Bone marrow (tissue), 2 donors: ENCODE results near the gene RAB19.
"Not testable (repeated sequence)": the region's sequence is repeated elsewhere in the genome, so short reads cannot be mapped to it uniquely, and the experiment has no call there.

Source experiments
- DNase-seq, 2 donors: peaks; one replicate each; lab custom pipeline; 2025; lab: John Stamatoyannopoulos, UW

The RAB19 gene

DNA sequence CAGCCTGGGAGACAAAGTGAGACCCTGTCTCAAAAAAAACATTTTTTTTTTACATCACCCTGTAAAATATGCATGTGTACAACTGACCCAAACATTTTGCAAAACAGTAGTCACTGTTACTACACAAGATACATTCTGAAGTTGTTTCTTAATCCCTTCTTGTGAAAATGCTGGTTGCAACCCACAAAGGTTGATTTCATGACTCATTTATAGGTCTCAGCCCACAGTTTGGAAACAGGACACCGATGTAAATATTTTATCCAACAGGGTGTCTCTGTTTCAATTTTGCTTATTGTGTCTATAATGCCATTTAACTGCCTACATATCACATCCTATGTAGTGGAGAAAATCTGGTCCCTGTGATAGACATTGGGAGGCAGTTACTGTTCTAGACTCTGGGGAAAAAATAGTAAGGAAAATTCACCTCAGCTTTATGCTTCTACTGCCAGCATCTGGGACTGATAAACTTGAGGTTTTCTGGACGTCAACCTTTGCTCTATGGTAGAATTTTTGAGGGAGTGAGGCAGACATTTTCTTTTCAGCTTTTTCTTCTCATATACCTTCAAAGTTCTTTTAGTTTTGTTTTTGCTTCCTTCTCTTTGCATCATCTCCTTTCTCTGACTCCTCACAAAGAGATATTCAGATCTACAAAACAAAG is 1.6 kb upstream of the RAB19 start:
- DNase-seq, result no peak

DNA sequence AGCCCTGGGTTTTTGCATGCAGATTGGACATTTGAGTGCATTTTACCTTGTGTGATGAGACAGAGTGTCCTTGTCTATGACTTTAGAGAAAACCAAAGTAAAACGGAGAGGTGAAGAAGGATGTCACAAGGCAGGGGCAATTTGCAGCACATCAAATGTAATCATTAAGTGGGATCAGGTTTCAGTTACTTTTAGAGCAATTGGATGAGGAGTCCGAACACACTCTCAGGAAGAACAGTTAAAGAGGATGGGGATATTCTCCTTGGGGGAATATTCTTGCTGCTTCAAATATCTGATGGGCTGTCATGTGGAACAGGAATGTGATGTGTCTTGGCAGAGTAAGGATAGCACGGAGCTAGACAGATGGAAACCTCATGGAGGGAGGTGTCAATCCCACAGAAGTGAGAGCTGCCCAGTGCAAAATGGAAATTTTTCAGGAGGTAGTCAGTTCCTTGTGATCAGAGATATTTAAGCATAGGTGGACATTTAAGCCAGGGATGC is 757 bp downstream of the RAB19 start:
- DNase-seq, result no peak

DNA sequence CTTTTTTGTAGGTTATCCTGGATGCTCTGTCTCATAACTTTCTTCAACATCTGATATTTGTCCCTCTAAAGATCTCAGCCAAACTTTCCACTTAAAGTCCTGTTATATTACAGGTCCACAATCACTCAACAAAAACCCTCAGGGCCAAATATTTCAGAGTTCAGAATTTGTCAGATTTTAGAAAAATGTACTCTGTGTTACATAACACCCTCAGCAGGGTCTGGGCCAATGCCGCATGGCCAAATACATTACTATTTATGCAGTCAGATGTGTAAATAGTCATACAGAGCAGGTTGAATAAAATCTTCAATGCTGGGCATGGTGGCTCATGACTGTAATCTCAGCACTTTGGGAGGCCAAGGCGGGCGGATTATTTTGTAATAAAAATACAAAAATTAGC is 11.5 kb downstream of the RAB19 start:
- no peak for DNase-seq

DNA sequence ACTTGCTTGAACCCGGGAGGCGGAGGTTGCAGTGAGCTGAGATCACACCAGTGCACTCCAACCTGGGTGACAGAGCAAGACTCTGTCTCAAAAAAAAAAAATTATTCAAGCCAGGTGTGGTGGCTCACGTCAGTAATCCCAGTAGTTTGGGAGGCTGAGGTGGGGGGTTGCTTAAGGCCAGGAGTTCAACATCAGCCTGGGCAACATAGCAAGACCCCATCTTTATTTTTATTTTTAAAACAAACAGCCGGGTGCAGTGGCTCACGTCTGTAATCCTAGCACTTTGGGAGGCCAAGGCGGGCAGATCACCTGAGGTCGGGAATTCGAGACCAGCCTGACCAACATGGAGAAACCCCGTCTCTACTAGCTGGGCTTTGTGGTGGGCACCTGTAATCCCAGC is 12.0 kb downstream of the RAB19 start:
- not testable (repeated sequence) for DNase-seq

DNA sequence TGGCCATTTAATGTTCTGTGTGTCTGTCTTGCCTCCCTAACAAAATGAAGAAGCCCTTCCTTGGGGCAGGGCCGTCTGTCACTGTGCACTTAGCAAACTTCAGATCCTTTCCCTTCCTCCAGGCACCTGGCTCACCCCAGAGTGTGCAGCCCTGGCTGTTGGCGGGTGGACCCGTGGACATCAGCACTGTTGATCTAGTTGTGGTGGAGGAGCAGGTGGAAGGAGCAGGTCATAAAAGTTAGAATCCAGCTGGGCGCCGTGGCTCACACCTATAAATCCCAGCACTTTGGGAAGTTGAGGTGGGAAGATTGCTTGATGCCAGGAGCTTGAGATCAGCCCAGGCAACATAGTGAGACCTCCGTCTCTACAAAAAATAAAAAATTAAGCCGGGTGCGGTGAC is 12.7 kb downstream of the RAB19 start:
- DNase-seq, result no peak

DNA sequence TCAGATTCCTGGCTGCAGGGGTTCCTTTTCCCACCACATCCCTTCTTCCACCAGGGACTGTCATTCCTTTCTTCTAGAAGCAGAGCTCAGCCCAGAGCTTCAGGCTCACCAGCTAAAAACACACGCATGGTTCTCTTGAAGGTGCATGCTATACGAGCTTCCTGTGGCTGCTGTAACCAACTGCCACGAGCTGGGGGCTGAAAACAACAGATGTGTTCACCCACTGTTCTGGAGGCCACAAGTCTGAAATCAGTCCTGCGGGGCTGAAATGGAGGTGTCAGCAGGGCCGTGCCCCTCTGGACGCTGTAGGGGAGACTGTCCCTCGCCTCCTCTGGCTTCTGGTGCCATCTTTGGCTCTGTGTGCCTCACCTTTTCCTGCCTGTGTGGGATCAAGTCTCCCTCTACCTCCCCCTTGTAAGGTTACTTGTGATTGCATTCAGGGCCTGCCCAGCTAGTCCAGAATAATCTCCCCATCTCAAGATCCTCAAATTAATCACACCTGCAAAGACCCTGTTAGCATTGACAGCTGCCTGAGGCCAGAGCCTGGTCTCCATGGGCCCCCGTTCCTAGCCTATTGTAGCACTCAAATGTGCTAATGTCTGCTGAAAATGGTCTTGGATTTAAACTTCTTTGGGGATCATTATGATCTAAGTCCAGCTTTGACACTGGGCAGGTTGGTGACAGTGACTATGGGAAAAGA is 13.7 kb downstream of the RAB19 start:
- no peak for DNase-seq

DNA sequence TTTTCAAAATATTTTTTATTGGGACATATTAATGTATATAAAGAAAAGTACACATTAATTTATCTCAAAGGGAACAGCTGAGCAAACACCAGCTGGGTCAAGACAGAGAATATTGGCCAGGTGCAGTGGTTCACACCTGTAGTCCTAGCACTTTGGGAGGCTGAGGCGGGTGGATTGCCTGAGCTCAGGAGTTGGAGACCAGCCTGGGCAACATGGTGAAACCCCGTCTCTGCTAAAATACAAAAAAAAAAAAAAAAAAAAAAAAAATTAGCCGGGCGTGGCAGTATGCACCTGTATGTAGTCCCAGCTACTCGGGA is 14.3 kb downstream of the RAB19 start:
- not testable (repeated sequence) for DNase-seq

DNA sequence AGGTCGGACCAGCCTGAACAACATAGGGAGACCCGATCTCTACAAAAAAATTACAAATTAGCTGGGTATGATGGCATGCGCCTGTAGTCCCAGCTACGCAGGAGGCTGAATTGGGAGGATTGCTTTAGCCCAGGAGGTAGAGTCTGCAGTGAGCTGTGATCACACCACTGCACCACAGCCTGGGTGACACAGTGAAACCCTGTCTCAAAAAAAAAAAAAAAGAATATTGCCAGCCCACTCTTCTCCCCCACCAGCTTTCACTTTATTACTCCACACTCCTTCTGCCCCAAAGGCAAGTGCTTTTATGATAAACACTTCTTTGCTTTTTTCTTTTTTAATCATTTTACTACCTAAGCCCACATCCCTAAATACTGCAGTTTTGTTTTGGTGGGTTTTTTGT is 14.8 kb downstream of the RAB19 start:
- DNase-seq, result no peak

DNA sequence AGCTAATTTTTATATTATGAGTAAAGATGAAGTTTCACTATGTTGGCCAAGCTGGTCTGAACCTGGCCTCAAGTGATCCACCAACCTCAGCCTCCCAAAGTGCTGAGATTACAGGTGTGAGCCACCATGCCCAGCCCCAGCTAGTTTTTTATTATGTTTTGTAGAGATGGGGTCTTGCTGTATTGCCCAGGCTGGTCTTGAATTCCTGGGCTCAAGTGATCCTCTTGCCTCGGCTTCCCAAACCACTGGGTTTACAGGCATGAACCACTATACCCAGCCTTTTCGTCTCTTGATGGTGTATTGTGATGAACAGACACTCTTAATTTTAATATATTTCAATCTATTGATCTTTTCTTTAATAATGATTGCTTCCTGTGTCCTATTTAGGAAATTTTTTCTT is 17.7 kb downstream of the RAB19 start:
- DNase-seq, result no peak

DNA sequence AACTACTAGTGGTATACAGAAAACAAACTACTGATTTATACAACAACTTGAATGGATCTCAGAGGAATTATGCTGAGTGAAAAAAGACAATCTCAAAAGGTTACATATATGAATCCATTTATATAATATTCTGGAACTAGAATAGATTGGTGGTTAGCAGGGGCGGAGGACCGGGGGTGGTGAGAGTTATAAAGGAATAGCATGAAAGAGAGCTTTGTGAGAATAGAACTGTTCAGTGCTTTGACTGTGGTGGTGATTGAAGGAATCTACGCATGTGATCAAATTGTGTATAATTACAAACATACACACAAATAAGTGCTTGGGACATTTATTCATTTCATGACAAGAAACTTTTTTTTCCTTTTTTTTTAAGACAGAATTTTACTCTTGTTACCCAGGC is 19.6 kb downstream of the RAB19 start:
- DNase-seq, result no peak

DNA sequence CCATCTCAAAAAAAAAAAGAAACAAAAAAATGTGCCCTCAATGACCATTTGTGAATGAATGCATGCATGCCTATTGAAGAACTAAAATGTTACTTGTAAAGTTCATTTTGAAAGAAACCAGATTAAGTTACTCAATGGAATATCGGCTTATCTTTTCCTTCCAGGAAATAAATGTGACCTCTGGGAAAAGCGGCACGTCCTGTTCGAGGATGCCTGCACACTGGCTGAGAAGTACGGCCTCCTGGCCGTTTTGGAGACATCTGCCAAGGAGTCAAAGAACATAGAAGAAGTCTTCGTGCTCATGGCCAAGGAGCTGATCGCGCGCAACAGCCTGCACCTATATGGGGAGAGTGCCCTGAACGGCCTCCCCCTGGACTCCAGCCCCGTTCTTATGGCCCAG is 21.9 kb downstream of the RAB19 start:
- DNase-seq, result no peak

DNA sequence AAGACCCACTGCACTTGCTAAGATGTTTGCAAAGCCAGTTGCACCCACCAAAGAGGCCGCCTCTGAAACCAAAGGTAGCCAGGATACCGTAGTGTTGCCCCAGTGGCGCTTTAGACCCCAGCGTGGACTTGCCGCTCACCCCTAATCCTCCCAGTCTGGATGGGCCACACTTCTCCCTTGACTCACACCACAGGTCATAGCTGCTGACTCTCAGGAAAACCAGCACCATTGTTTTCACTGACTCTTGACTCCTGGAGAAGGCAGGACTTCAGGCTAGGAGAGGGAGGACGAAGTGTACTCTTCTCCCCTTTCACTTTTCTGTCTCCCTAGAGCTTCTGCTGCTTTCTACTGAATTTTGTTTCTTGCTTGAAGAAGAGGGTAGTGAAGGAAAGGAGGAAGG is 22.3 kb downstream of the RAB19 start:
- DNase-seq, result no peak

DNA sequence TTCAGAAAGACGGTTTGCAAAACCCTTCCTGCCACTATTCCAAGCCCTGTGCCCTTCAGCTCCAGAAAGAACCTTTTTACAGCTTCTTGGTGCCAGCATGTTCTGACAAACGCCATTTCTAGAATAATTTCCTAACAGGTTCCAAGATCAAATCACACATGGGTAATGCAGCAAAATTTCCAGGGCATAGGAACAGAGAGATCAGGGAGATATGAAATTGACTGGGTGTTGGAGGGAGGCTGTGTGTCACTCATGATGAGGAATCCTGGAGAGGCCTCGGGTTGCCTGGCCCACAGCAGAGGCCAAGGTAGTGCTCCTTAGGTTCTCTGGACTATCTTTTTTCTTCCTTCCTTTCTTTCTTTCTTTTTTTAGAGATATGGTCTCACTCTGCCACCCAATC is 29.5 kb downstream of the RAB19 start:
- no peak for DNase-seq

DNA sequence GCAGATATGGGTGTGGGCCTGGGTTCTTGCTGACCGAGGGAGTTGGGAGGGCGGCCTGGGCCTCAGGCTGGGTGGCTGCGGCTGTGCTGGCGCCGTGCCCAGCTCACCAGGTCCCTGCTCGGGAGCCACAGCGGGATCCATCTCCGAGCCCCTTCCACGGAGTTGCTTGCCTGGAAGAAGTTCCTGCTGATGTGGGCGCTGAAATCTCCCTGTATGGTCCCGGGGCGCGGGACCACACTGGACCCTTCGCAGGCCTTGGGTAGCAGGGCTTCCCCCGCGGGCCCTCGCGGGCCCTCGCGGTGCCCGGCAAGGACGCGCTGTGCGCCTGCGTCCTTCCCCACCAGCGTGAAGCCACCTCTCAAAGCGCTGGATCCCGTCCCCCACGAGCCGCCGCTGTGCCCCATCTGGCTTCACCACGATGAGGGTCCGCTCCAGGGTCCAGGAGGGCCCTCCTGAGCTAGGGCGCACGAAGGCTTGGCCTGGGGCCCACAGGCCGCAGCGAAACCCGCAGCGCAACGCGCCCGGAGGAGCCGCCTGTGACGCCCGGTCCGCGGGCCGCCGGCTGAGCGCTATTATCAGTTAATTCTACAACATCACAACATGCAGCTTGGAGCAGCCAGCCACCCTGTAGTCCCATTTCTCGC is 31.5 kb downstream of the RAB19 start:
- no peak for DNase-seq

DNA sequence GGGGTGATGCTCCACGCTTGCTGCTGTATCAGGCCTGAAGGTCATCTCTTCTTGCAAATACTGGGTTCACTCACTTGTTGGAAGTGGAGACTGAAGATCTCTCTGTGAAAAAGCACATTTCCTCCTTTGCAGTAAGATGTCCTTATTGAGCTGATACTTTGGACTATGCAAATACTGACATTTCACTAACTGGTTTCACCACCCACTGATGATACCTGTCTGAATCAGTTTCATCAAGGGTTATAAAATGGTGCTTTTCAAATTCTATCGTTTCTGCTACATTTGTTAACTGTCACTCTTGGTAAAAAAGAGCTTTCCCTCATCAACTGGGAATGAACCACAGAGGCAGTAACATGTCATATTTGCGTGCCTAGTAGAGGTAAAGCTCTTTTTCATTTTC is 35.5 kb downstream of the RAB19 start:
- no peak for DNase-seq

DNA sequence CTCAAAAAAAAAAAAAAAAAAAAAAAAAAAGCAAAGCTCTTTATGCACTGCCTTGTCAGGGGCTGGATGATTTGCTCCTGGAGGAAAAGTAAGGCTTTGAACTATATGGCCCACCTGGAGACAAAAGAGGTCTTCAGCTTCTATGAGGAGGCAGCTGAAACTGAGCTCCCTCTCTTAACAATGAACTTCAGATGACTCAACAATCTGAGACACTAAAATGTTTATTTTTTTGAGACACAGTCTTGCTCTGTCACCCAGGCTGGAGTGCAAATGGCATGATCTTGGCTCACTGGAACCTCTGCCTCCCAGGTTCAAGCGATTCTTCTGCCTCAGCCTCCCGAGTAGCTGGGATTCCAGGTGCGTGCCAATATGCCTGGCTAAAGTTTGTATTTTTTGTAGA is 36.7 kb downstream of the RAB19 start:
- DNase-seq, result no peak

DNA sequence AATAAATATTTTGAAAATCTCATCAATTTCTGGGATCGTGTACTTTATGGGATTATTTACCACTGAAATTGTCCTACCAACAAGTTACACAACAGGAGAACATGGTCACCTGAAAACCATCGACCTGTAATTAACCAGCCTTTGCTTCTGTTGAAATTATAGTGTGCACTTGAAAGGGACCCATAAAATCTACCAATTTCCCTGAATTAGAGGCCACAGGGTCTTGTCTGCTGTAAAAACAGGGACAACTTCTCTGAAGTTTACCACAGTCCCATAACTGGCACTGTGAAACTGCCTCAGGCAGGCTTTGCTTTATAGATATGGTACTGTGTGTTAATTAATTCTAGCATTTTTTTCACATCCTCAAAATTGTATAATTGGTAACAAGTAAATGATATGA is 37.7 kb downstream of the RAB19 start:
- DNase-seq, result no peak

DNA sequence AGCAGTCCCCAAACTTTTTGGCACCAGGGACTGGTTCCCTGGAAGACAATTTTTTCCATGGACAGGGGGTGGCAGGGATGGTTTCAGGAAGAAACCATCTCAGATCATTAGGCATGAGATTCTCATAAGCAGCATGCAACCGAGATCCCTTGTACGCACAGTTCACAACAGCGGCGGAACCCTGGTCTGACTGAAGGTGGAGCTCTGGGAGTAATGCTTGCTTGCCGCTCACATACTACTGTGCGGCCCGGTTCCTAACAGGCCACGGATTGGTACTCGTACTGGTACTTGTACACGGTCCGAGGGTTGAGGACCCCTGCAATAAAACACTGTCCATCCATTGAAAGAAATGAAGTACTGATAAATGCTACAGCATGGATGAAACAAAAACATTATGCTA is 42.6 kb downstream of the RAB19 start:
- DNase-seq, result no peak

DNA sequence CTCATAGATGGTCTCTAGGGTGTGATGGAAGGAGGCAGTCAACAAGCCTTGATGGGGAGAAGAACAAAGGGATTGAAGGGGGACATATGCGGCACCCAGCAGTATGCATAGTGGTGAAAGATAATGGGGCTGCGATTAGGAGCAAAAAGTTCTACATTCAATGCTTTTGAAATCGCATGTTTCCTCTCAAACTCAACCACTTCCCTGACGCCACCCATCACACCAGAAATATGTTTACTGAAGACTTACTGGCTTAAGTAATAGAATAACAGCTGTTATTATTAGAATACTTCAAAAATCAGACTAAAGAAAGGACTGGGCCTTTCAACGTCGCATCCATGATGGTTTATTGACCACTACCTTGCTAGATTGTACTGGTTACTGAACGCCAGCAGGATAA is 44.0 kb downstream of the RAB19 start:
- no peak for DNase-seq

DNA sequence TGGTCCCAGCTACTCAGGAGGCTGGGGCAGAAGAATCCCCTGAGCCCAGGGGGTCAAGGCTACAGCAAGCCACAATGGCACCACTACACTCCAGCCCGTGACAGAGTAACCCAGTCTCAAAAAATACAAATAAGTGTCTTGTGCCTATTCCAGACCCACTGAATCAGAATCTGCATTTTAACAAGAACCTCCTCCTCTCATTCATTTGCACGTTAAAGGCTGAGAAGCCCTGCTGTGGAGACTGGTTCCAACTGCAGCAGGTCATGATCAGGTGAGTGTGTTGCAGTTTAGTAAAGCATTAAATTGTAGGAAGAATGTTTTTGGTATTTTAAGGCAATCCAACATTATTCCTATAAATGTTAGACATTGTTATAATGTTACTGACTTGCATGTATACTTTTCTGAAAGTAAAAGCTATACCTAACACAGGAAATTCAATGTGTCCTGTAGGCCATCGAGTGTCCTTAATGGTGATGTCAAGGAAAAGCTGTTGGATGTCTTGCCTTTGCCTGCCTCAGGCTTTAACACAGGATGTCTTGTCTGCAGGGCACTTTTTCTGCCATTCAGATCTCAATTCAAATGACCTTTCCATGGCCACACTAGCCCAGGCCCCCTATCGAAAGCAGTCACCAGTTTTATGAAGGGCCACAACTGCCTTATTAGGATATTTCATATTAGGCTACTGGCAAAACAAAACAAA is 45.1 kb downstream of the RAB19 start:
- DNase-seq, result no peak

DNA sequence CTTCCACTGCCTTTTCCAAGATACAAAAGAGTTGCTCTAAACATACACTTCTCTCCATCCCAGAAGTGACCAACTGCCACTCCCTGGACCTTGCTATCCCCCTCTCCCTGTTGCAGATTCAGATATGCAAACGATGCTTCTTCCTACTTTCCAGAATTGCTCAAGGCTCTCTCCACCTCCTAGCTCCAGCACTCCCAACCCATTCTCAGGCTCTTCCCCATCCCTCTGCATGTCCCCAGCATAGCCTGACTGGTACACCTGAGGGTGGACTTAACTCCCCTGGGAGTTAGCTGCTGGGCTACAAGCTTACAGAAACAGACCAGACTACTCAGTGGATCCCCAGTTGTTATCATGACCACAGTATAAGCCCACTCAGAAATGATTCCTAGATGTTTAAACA is 47.9 kb downstream of the RAB19 start:
- no peak for DNase-seq

DNA sequence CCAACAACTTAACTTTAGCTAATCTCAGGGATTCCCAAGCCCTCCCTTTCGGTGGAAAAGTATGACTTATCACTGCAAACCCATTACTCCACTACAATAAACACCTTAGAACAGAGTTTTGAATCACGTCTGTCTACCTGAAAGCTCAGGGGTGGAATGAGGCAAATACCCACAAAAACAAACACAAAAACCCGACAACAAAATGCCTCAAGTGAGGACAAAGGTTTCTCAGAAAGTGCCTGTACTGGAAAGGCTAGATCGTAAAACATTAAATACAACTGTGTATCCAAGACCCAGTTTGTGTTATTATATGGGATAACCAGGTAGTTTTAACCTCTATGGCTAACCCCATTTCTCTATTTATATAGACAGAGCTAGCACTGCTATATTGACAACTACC is 49.4 kb downstream of the RAB19 start:
- DNase-seq, result no peak
